GM12864 (cell line): Measurements from ENCODE around the gene RAB31.
"Not testable (repeated sequence)": the region's sequence is repeated elsewhere in the genome, so short reads cannot be mapped to it uniquely, and the experiment has no call there.

Source experiments
- DNase-seq: peaks from one replicate; pipeline ENCODE4 v3.0.0-alpha.2; 2011; ENCODE audit warnings: low read depth
- H3K4me3 ChIP-seq: 2 replicates; pipeline ENCODE4 v1.5.1; 2011; ENCODE audit warnings: mild to moderate bottlenecking, low read depth, low read length, control low read depth
- CTCF ChIP-seq: IDR thresholded peaks from 2 replicates; pipeline ENCODE4 v1.5.1; 2011; ENCODE audit warnings: low read depth, mild to moderate bottlenecking, moderate library complexity, low read length, control low read depth, inconsistent platforms; ENCODE audit errors: missing control alignments

The RAB31 gene

GRCh38 chr18:9901377-9901776 is 193.3 kb downstream of the RAB31 start:
- TF ChIP-seq CTCF: no peak
- no peak for DNase-seq
- no peak overlapping the region for H3K4me3 ChIP-seq

GRCh38 chr18:9902264-9902663 is 194.2 kb downstream of the RAB31 start:
- not testable (repeated sequence) for DNase-seq, H3K4me3 ChIP-seq

GRCh38 chr18:9902832-9903231 is 194.7 kb downstream of the RAB31 start:
- DNase-seq: no peak
- no peak overlapping the region for H3K4me3 ChIP-seq
- TF ChIP-seq CTCF: no peak

GRCh38 chr18:9905401-9905922 is 197.4 kb downstream of the RAB31 start:
- no peak for TF ChIP-seq CTCF
- no peak overlapping the region for H3K4me3 ChIP-seq
- DNase-seq: no peak

- no peak overlapping the region for H3K4me3 ChIP-seq
- DNase-seq: no peak
- TF ChIP-seq CTCF: no peak
Measured at GRCh38 chr18:9906481-9906880, 198.4 kb downstream of the RAB31 start.

GRCh38 chr18:9907867-9908266 is 199.8 kb downstream of the RAB31 start:
- no peak for TF ChIP-seq CTCF

GRCh38 chr18:9910071-9910470 is 202.0 kb downstream of the RAB31 start:
- H3K4me3 ChIP-seq: no peak overlapping the region
- TF ChIP-seq CTCF: no peak
- DNase-seq: no peak

More at GRCh38 chr18:9907867-9908266, 199.8 kb downstream of the RAB31 start:
- no peak overlapping the region for H3K4me3 ChIP-seq
- DNase-seq: no peak
